K562 (cell line): ENCODE results near the gene FBXO48. TPM values are rescaled to one million over a fixed set of nuclear protein-coding genes. Genes with fewer than 3 reads are reported as not detected.

Source experiments
- ARID1B ChIP-seq: fragments of 450-650 bp; IDR thresholded peaks from 2 replicates; pipeline ENCODE4 v1.6.1; 2016; ENCODE audit warnings: antibody characterized with exemption, mild to moderate bottlenecking, inconsistent platforms
- ARID2 ChIP-seq: fragments of 450-650 bp; IDR thresholded peaks from 2 replicates; pipeline ENCODE4 v1.6.1; 2017; ENCODE audit warnings: antibody characterized with exemption, mild to moderate bottlenecking
- ATF7 ChIP-seq: fragments of 450-650 bp; IDR thresholded peaks from 2 replicates; pipeline ENCODE4 v1.7.1; 2014; ENCODE audit warnings: mild to moderate bottlenecking, moderate library complexity
- CCNT2 ChIP-seq: IDR thresholded peaks from 2 replicates; pipeline ENCODE4 v1.6.1; 2011; ENCODE audit warnings: borderline replicate concordance, low read depth, mild to moderate bottlenecking, moderate library complexity, mixed read lengths, low read length; ENCODE audit not compliant: insufficient read length; ENCODE audit errors: extremely low read depth
- E2F3 ChIP-seq: fragments of 250-450 bp; sonication (Bioruptor Pico); IDR thresholded peaks from 2 replicates; pipeline ENCODE4 v1.4.0; 2020; ENCODE audit warnings: mild to moderate bottlenecking
- EWSR1 ChIP-seq: fragments of 450-650 bp; IDR thresholded peaks from 2 replicates; pipeline ENCODE4 v1.6.1; 2018; ENCODE audit warnings: borderline replicate concordance, mild to moderate bottlenecking, low read depth, moderate library complexity; ENCODE audit not compliant: partially characterized antibody
- EZH2 ChIP-seq: IDR thresholded peaks from 2 replicates; pipeline ENCODE4 v1.6.1; 2012; ENCODE audit warnings: low read depth, mild to moderate bottlenecking, inconsistent platforms, low read length, borderline replicate concordance
- FOXJ2 ChIP-seq: fragments of 200-800 bp; sonication (Bioruptor generic); IDR thresholded peaks from 2 replicates; pipeline ENCODE4 v1.6.1; 2016; ENCODE audit warnings: missing genetic modification characterization, missing compliant biosample characterization
- HBP1 ChIP-seq: fragments of 450-650 bp; formaldehyde crosslinking; IDR thresholded peaks from 2 replicates; pipeline ENCODE4 v1.4.0; 2022; ENCODE audit warnings: missing genetic modification characterization
- HLTF ChIP-seq: fragments of 450-650 bp; IDR thresholded peaks from 2 replicates; pipeline ENCODE4 v1.6.1; 2016
- IFI16 ChIP-seq: fragments of 250-450 bp; sonication (Bioruptor Pico); IDR thresholded peaks from 2 replicates; pipeline ENCODE4 v2.1.2; 2022; ENCODE audit warnings: mild to moderate bottlenecking, inconsistent platforms
- IRF9 ChIP-seq: fragments of 450-650 bp; IDR thresholded peaks from 2 replicates; pipeline ENCODE4 v1.6.1; 2016; ENCODE audit warnings: missing biosample characterization, missing genetic modification characterization
- KDM1A ChIP-seq, 2 experiments: fragments of 450-650 bp; IDR thresholded peaks; 2 replicates each; pipeline ENCODE4 v1.6.1; 2016; ENCODE audit warnings: mild to moderate bottlenecking in 2 of 2
- LARP7 ChIP-seq: fragments of 450-650 bp; IDR thresholded peaks from 2 replicates; pipeline ENCODE4 v1.6.1; 2016
- MLLT1 ChIP-seq, 2 experiments: fragments of 450-650 bp; IDR thresholded peaks; 2 replicates each; pipeline ENCODE4 v1.6.1; 2016
- MNT ChIP-seq, 2 experiments: fragments of 450-650 bp; conservative IDR thresholded peaks; 2 replicates each; pipeline ENCODE4 v1.6.1; 2017; ENCODE audit warnings: mild to moderate bottlenecking in 2 of 2, moderate library complexity in 2 of 2
- NR2C2 ChIP-seq, 2 experiments: fragments of 200-800 bp in 1 of 2; sonication (Bioruptor generic) in 1 of 2; sonication (generic) in 1 of 2; formaldehyde crosslinking in 1 of 2; IDR thresholded peaks; 2 replicates each; pipeline versions ENCODE4 v1.6.1 to v1.8.0; 2016 to 2022; ENCODE audit warnings: mild to moderate bottlenecking in 1 of 2, missing compliant biosample characterization in 1 of 2, missing genetic modification characterization in 1 of 2, missing genetic modification reagents in 1 of 2
- NR4A1 ChIP-seq, 2 experiments: fragments of 250-450 bp in 1 of 2; fragments of 450-650 bp in 1 of 2; sonication (Bioruptor Pico) in 1 of 2; IDR thresholded peaks; 2 replicates each; pipeline versions ENCODE4 v1.4.0 to v1.6.1; 2016 to 2020; ENCODE audit warnings: mild to moderate bottlenecking in 2 of 2, missing compliant biosample characterization in 1 of 2, missing genetic modification characterization in 1 of 2, moderate library complexity in 1 of 2
- PTTG1 ChIP-seq: fragments of 450-650 bp; IDR thresholded peaks from 2 replicates; pipeline ENCODE4 v1.6.1; 2016; ENCODE audit warnings: low read depth, mild to moderate bottlenecking, missing genetic modification characterization, missing compliant biosample characterization
- RBM15 ChIP-seq: fragments of 200-400 bp; formaldehyde crosslinking; IDR thresholded peaks from 2 replicates; pipeline ENCODE4 v1.6.1; 2018; ENCODE audit warnings: mild to moderate bottlenecking, low read length, moderate library complexity; ENCODE audit not compliant: insufficient read depth
- SMARCC2 ChIP-seq: fragments of 450-650 bp; IDR thresholded peaks from 2 replicates; pipeline ENCODE4 v1.6.1; 2017; ENCODE audit warnings: antibody characterized with exemption, moderate library complexity, mild to moderate bottlenecking, low read depth
- STAG1 ChIP-seq: sonication (generic); formaldehyde crosslinking; IDR thresholded peaks from 2 replicates; pipeline ENCODE4 v1.5.0; 2020; ENCODE audit warnings: missing genetic modification reagents, borderline replicate concordance
- TRIM24 ChIP-seq, 2 experiments: fragments of 450-650 bp; IDR thresholded peaks; 2 replicates each; pipeline ENCODE4 v1.6.1; 2016
- ZEB2 ChIP-seq: fragments of 450-650 bp; IDR thresholded peaks from 2 replicates; pipeline ENCODE4 v1.6.1; 2016
- ZNF311 ChIP-seq: fragments of 250-450 bp; sonication (Bioruptor Pico); IDR thresholded peaks from 2 replicates; pipeline ENCODE4 v1.4.0; 2020; ENCODE audit warnings: mild to moderate bottlenecking, moderate library complexity
- polyA plus RNA-seq, 8 experiments: library from polyadenylated mRNA; depleted of rRNA in 4 of 8; stranded (reverse) in 5 of 8; unstranded in 3 of 8; fragments of >200 nt; fragmentation: Nextera tagmentation in 2 of 8; fragmentation: Illumina TruSeq in 1 of 8; extraction: Ambion mirVana in 2 of 8; extraction: Trizol in 1 of 8; gene quantifications; 2 replicates each; pipeline versions ENCODE4 v1.2.1 to v1.2.3, GENCODE V29; 2011 to 2014; ENCODE audit warnings: inconsistent platforms in 1 of 8, missing spikeins in 1 of 8
- total RNA-seq, 7 experiments: library from RNA; depleted of rRNA in 6 of 7; stranded (reverse); fragments of >200 nt in 6 of 7; fragmentation: Illumina TruSeq in 2 of 7; extraction: Trizol in 2 of 7; gene quantifications; 2 replicates each; pipeline versions ENCODE4 v1.2.1 to v1.2.3, GENCODE V29; 2011 to 2021; ENCODE audit warnings: low replicate concordance in 1 of 7

FBXO48 gene
- total and polyA plus RNA-seq, 9 of the 15 experiments (the other 6 are each of a cell fraction or from before 2014, with no cell fraction given) = 0.36 to 1.8 (median 0.73) TPM

- TF ChIP-seq MLLT1 (IDR thresholded peaks at IDR 0.05) = 0 out of 4 replicates have a peak, but pooled peaks have one; percentile 36 to 42
- no peak for TF ChIP-seq TRIM24 (IDR thresholded peaks at IDR 0.05)
- no peak for TF ChIP-seq KDM1A (IDR thresholded peaks at IDR 0.05)
- TF ChIP-seq FOXJ2 (tag) = no peak
- TF ChIP-seq ZNF311 (CRISPR knock-in tag) = no peak
- TF ChIP-seq NR2C2 (CRISPR knock-in tag; IDR thresholded peaks at IDR 0.05) = 0 out of 2 replicates have a peak, but pooled peaks have one; percentile 18
- no peak for TF ChIP-seq NR2C2 (tag; IDR thresholded peaks at IDR 0.05)
- peak; percentile 81; the same call in 1 of the 2 replicates for TF ChIP-seq HBP1 (CRISPR knock-in tag)
- peak; percentile 51 to 52 for TF ChIP-seq MNT (conservative IDR thresholded peaks at IDR 0.05)
- no peak for TF ChIP-seq EZH2
- no peak for TF ChIP-seq ARID2
- no peak for TF ChIP-seq E2F3 (CRISPR knock-in tag)
- TF ChIP-seq ATF7 = no peak
- TF ChIP-seq NR4A1 (CRISPR knock-in tag; IDR thresholded peaks at IDR 0.05) = no peak
- TF ChIP-seq NR4A1 (tag; IDR thresholded peaks at IDR 0.05) = no peak
- TF ChIP-seq PTTG1 (tag) = no peak
- TF ChIP-seq SMARCC2 = no peak
- TF ChIP-seq STAG1 (CRISPR knock-in tag) = no peak
- TF ChIP-seq CCNT2 = no peak
- 0 out of 2 replicates have a peak, but pooled peaks have one; percentile 43 for TF ChIP-seq HLTF
- TF ChIP-seq IRF9 = no peak
- TF ChIP-seq ARID1B = peak; percentile 19; the same call in 1 of the 2 replicates
- no peak for TF ChIP-seq IFI16
- TF ChIP-seq LARP7 = 0 out of 2 replicates have a peak, but pooled peaks have one; percentile 29
- TF ChIP-seq ZEB2 = 0 out of 2 replicates have a peak, but pooled peaks have one; percentile 14
- no peak for TF ChIP-seq RBM15
- no peak for TF ChIP-seq EWSR1
Measured at GRCh38 chr2:68468801-68469200, 1.7 kb upstream of the FBXO48 start (continued).
